Astrocyte (in vitro differentiated cells and primary cell): ENCODE measurements around the gene EXD3. TPM values are rescaled to one million over a fixed set of nuclear protein-coding genes. Genes with fewer than 3 reads are reported as not detected.

Source experiments
- DNase-seq: peaks from one replicate; pipeline ENCODE4 v3.0.0-alpha.2; 2010; ENCODE audit warnings: low read depth
- FAIRE-seq: peaks from 2 replicates; lab custom pipeline; 2011; peaks lifted over from hg19 to GRCh38; lab: Jason Lieb, UNC
- H2AFZ ChIP-seq: 2 replicates; pipeline ENCODE4 v1.6.0; 2012; ENCODE audit warnings: low read depth, low read length, inconsistent platforms
- H3K27ac ChIP-seq: 2 replicates; pipeline ENCODE4 v1.5.1; 2011; ENCODE audit warnings: low read depth, low read length, inconsistent platforms
- H3K27me3 ChIP-seq: 2 replicates; pipeline ENCODE4 v1.6.0; 2011; ENCODE audit warnings: low read length, inconsistent platforms; ENCODE audit not compliant: insufficient read depth
- H3K36me3 ChIP-seq: 2 replicates; pipeline ENCODE4 v1.5.1; 2011; ENCODE audit warnings: low read length, inconsistent platforms; ENCODE audit not compliant: insufficient read depth
- H3K4me1 ChIP-seq: 2 replicates; pipeline ENCODE4 v1.5.1; 2011; ENCODE audit warnings: low read length, inconsistent platforms; ENCODE audit not compliant: insufficient read depth
- H3K4me2 ChIP-seq: 2 replicates; pipeline ENCODE4 v1.6.0; 2012; ENCODE audit warnings: low read length, inconsistent platforms
- H3K4me3 ChIP-seq: 2 replicates; pipeline ENCODE4 v1.5.1; 2011; ENCODE audit warnings: low read depth, mild to moderate bottlenecking, low read length, inconsistent platforms; ENCODE audit not compliant: insufficient read depth
- H3K79me2 ChIP-seq: 2 replicates; pipeline ENCODE4 v1.6.0; 2012; ENCODE audit warnings: mild to moderate bottlenecking, low read length, inconsistent platforms; ENCODE audit not compliant: insufficient read depth
- H3K9ac ChIP-seq: 2 replicates; pipeline ENCODE4 v1.6.0; 2012; ENCODE audit warnings: mild to moderate bottlenecking, low read length, inconsistent platforms
- H3K9me3 ChIP-seq: 2 replicates; pipeline ENCODE4 v1.5.1; 2012; ENCODE audit warnings: low read depth, mild to moderate bottlenecking, low read length, inconsistent platforms; ENCODE audit not compliant: insufficient read depth
- H4K20me1 ChIP-seq: 2 replicates; pipeline ENCODE4 v1.6.0; 2012; ENCODE audit warnings: low read length, inconsistent platforms; ENCODE audit not compliant: insufficient read depth
- H3K27ac Mint-ChIP-seq: one replicate; pipeline ENCODE4 v1.8.0; 2021; ENCODE audit warnings: mild to moderate bottlenecking, mixed read lengths; ENCODE audit not compliant: unreplicated experiment
- H3K27me3 Mint-ChIP-seq: one replicate; pipeline ENCODE4 v1.8.0; 2021; ENCODE audit warnings: low read depth, mixed read lengths; ENCODE audit not compliant: unreplicated experiment
- H3K36me3 Mint-ChIP-seq: one replicate; pipeline ENCODE4 v1.8.0; 2021; ENCODE audit warnings: low read depth, mixed read lengths; ENCODE audit not compliant: unreplicated experiment
- H3K4me1 Mint-ChIP-seq: one replicate; pipeline ENCODE4 v1.8.0; 2021; ENCODE audit warnings: low read depth, mixed read lengths; ENCODE audit not compliant: unreplicated experiment
- H3K4me3 Mint-ChIP-seq: one replicate; pipeline ENCODE4 v1.8.0; 2021; ENCODE audit warnings: mild to moderate bottlenecking, moderate library complexity, mixed read lengths; ENCODE audit not compliant: unreplicated experiment
- H3K9me3 Mint-ChIP-seq: one replicate; pipeline ENCODE4 v1.8.0; 2021; ENCODE audit warnings: mild to moderate bottlenecking, mixed read lengths; ENCODE audit not compliant: unreplicated experiment
- CTCF ChIP-seq: IDR thresholded peaks from 2 replicates; pipeline ENCODE4 v1.5.1; 2011; ENCODE audit warnings: low read depth, mild to moderate bottlenecking, inconsistent platforms, low read length, moderate library complexity; ENCODE audit not compliant: insufficient read depth
- EZH2 ChIP-seq: IDR thresholded peaks from 2 replicates; pipeline ENCODE4 v1.6.1; 2012; ENCODE audit warnings: mild to moderate bottlenecking, low read length, inconsistent platforms; ENCODE audit not compliant: insufficient read depth
- total RNA-seq: library from RNA; stranded (reverse); gene quantifications from 2 replicates; pipeline ENCODE4 v1.2.1, GENCODE V29; 2021

EXD3 gene
- total RNA-seq, 1 donor from 2014 or later, result 8.5 TPM

DNA sequence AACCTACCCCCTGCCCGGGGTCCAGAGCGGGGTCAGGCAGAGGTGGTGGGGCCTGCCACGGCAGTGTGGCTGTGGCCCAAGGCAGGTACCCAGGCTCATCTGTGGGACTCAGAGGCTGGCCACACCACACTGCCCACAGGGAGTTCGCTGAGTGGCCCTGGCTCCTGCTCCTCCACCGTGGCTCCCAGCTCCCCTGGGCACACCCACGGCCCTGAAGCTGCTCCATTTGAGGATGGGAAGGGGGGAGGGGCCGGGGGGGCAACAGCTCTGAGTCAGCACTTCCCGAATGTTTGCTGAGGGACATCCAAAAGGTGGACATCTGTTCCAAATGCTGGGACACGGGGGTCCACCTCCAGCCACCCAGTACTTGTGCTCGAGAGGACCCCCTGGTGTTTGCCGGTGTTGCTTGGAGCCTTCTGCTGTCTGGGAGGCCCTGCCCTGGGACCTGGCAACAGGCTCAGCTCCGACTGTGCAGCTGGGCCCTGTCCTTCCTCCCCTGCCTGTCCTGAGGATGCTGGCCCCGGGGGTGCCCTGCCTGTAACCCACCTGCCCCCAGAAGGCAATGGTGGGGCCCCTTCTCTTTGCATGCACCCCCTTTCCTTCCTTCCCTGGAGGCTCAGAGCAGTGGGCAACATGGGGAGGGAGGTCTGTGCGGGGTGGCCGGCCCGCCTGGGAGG lies 118.4 kb downstream of the EXD3 start:
- peaks cover 7% of the 10 kb centered on the region for H3K27me3 ChIP-seq
- no peak overlapping the region for H3K9ac ChIP-seq
- no peak overlapping the region for H3K27ac ChIP-seq
- Mint-ChIP-seq H3K4me3 (no peak overlapping the region), H3K9me3 (no peaks in the 10 kb centered on the region), H3K27me3 (peaks cover 2% of the 10 kb centered on the region), H3K4me1 (peaks cover 5% of the 10 kb centered on the region), H3K27ac (no peak overlapping the region), H3K36me3 (no peaks in the 10 kb centered on the region)
- DNase-seq, result no peak
- H3K4me3 ChIP-seq, result no peak overlapping the region
- no peaks in the 10 kb centered on the region for H4K20me1 ChIP-seq
- no peak overlapping the region for H3K4me2 ChIP-seq
- H3K79me2 ChIP-seq, result no peaks in the 10 kb centered on the region
- peaks cover 25% of the 10 kb centered on the region for H3K4me1 ChIP-seq
- FAIRE-seq, result no peak
- no peak for TF ChIP-seq CTCF
- TF ChIP-seq EZH2, result no peak
- H2AFZ ChIP-seq, result no peak overlapping the region
- H3K36me3 ChIP-seq, result no peaks in the 10 kb centered on the region
- H3K9me3 ChIP-seq, result no peaks in the 10 kb centered on the region

GRCh38 chr9:137303893-137304382 lies 119.0 kb downstream of the EXD3 start:
- TF ChIP-seq EZH2, result peak; percentile 26
- TF ChIP-seq CTCF, result no peak
- H3K79me2 ChIP-seq, result no peaks in the 10 kb centered on the region
- H3K36me3 Mint-ChIP-seq, result no peaks in the 10 kb centered on the region
- peaks cover 2% of the 10 kb centered on the region for H3K27me3 Mint-ChIP-seq
- H3K27ac ChIP-seq, result no peak overlapping the region
- no peaks in the 10 kb centered on the region for H3K36me3 ChIP-seq
- no peak overlapping the region for H3K4me2 ChIP-seq
- no peak overlapping the region for H3K4me3 ChIP-seq
- peaks cover 3% of the 10 kb centered on the region for H4K20me1 ChIP-seq
- no peak for DNase-seq
- no peak overlapping the region for H2AFZ ChIP-seq
- no peak overlapping the region for H3K4me3 Mint-ChIP-seq
- no peak overlapping the region for H3K27ac Mint-ChIP-seq
- FAIRE-seq, result no peak
- no peaks in the 10 kb centered on the region for H3K9me3 ChIP-seq
- peaks cover 5% of the 10 kb centered on the region for H3K4me1 Mint-ChIP-seq
- H3K27me3 ChIP-seq, result peaks cover 8% of the 10 kb centered on the region
- H3K9me3 Mint-ChIP-seq, result no peaks in the 10 kb centered on the region
- peaks cover 29% of the 10 kb centered on the region for H3K4me1 ChIP-seq
- H3K9ac ChIP-seq, result no peak overlapping the region
